Adipocyte (in vitro differentiated cells): ENCODE results near the gene CAMSAP1.
A peak's percentile ranks its signal among the peaks of the same experiment; 100 is the strongest.

ENCODE experiments used
- DNase-seq: peaks from one replicate; pipeline ENCODE4 v3.0.0-alpha.2; 2015; ENCODE audit warnings: low read depth
- H3K27me3 ChIP-seq: replicated peaks from 2 replicates; pipeline ENCODE4 v1.7.0; 2013; ENCODE audit warnings: mild to moderate bottlenecking, low read length, moderate library complexity; ENCODE audit not compliant: control insufficient read depth, insufficient read depth
- H3K36me3 ChIP-seq: 2 replicates; pipeline ENCODE4 v1.7.0; 2013; ENCODE audit warnings: low read length, mild to moderate bottlenecking, moderate library complexity; ENCODE audit not compliant: control insufficient read depth, insufficient read depth, severe bottlenecking
- H3K4me1 ChIP-seq: 2 replicates; pipeline ENCODE4 v1.7.0; 2013; ENCODE audit warnings: mild to moderate bottlenecking, low read length, moderate library complexity; ENCODE audit not compliant: control insufficient read depth, insufficient read depth
- H3K4me3 ChIP-seq: 2 replicates; pipeline ENCODE4 v1.7.0; 2013; ENCODE audit warnings: mild to moderate bottlenecking, low read length, moderate library complexity
- H3K9ac ChIP-seq: 2 replicates; pipeline ENCODE4 v1.7.0; 2013; ENCODE audit warnings: mild to moderate bottlenecking, low read length, moderate library complexity
- H3K9me3 ChIP-seq: 2 replicates; pipeline ENCODE4 v1.7.0; 2013; ENCODE audit warnings: mild to moderate bottlenecking, low read length, moderate library complexity; ENCODE audit not compliant: control insufficient read depth

Gene CAMSAP1

GRCh38 chr9:135801070-135801469 lies 106.3 kb downstream of the CAMSAP1 start:
- Histone ChIP-seq H3K4me3 (no peak overlapping the region), H3K9ac (no peak overlapping the region), H3K4me1 (no peaks in the 10 kb centered on the region), H3K36me3 (no peaks in the 10 kb centered on the region), H3K9me3 (no peaks in the 10 kb centered on the region), H3K27me3 (peaks cover 7% of the 10 kb centered on the region)
- no peak for DNase-seq

- H3K9ac ChIP-seq, result no peak overlapping the region
- H3K4me1 ChIP-seq, result no peaks in the 10 kb centered on the region
- no peaks in the 10 kb centered on the region for H3K9me3 ChIP-seq
- DNase-seq, result no peak
- H3K27me3 ChIP-seq, result peaks cover 13% of the 10 kb centered on the region
- no peak overlapping the region for H3K4me3 ChIP-seq
- no peaks in the 10 kb centered on the region for H3K36me3 ChIP-seq
Observed at GRCh38 chr9:135799261-135799660, 108.1 kb downstream of the CAMSAP1 start.

GRCh38 chr9:135798263-135798585 lies 109.1 kb downstream of the CAMSAP1 start:
- Histone ChIP-seq H3K4me1 (no peaks in the 10 kb centered on the region), H3K27me3 (peaks cover 17% of the 10 kb centered on the region), H3K9ac (no peak overlapping the region), H3K36me3 (no peaks in the 10 kb centered on the region), H3K4me3 (no peak overlapping the region), H3K9me3 (no peaks in the 10 kb centered on the region)
- no peak for DNase-seq

- no peak overlapping the region for H3K4me3 ChIP-seq
- no peak overlapping the region for H3K9ac ChIP-seq
- H3K4me1 ChIP-seq, result no peaks in the 10 kb centered on the region
- H3K27me3 ChIP-seq, result peaks cover 17% of the 10 kb centered on the region
- no peaks in the 10 kb centered on the region for H3K36me3 ChIP-seq
- peak; percentile 40 for DNase-seq
- H3K9me3 ChIP-seq, result no peaks in the 10 kb centered on the region
Observed at GRCh38 chr9:135797507-135798262, 109.7 kb downstream of the CAMSAP1 start.

GRCh38 chr9:135796784-135797485 lies 110.4 kb downstream of the CAMSAP1 start:
- no peaks in the 10 kb centered on the region for H3K4me1 ChIP-seq
- H3K36me3 ChIP-seq, result no peaks in the 10 kb centered on the region
- H3K4me3 ChIP-seq, result no peak overlapping the region
- H3K9me3 ChIP-seq, result no peaks in the 10 kb centered on the region
- H3K9ac ChIP-seq, result no peak overlapping the region
- peaks cover 20% of the 10 kb centered on the region for H3K27me3 ChIP-seq
- no peak for DNase-seq

GRCh38 chr9:135795391-135795790 lies 112.0 kb downstream of the CAMSAP1 start:
- no peaks in the 10 kb centered on the region for H3K9me3 ChIP-seq
- H3K4me1 ChIP-seq, result no peaks in the 10 kb centered on the region
- no peak overlapping the region for H3K9ac ChIP-seq
- no peak for DNase-seq
- H3K36me3 ChIP-seq, result no peaks in the 10 kb centered on the region
- peaks cover 35% of the 10 kb centered on the region for H3K27me3 ChIP-seq
- no peak overlapping the region for H3K4me3 ChIP-seq

- Histone ChIP-seq H3K27me3 (peaks cover 38% of the 10 kb centered on the region), H3K9me3 (no peaks in the 10 kb centered on the region), H3K4me1 (no peaks in the 10 kb centered on the region), H3K9ac (no peak overlapping the region), H3K4me3 (no peak overlapping the region), H3K36me3 (no peaks in the 10 kb centered on the region)
- no peak for DNase-seq
Observed at GRCh38 chr9:135794361-135794885, 112.9 kb downstream of the CAMSAP1 start.

GRCh38 chr9:135794057-135794335 lies 113.3 kb downstream of the CAMSAP1 start:
- no peak for DNase-seq
- Histone ChIP-seq H3K9me3 (no peaks in the 10 kb centered on the region), H3K4me1 (no peaks in the 10 kb centered on the region), H3K4me3 (no peak overlapping the region), H3K9ac (no peak overlapping the region), H3K27me3 (peaks cover 38% of the 10 kb centered on the region), H3K36me3 (no peaks in the 10 kb centered on the region)

- H3K27me3 ChIP-seq, result peaks cover 36% of the 10 kb centered on the region
- no peak overlapping the region for H3K4me3 ChIP-seq
- no peak for DNase-seq
- no peaks in the 10 kb centered on the region for H3K4me1 ChIP-seq
- H3K36me3 ChIP-seq, result no peaks in the 10 kb centered on the region
- no peak overlapping the region for H3K9ac ChIP-seq
- no peaks in the 10 kb centered on the region for H3K9me3 ChIP-seq
Observed at GRCh38 chr9:135793221-135794056, 113.9 kb downstream of the CAMSAP1 start.

- peaks cover 40% of the 10 kb centered on the region for H3K27me3 ChIP-seq
Observed at GRCh38 chr9:135792268-135793128, 114.8 kb downstream of the CAMSAP1 start.

More at GRCh38 chr9:135792268-135793128, 114.8 kb downstream of the CAMSAP1 start:
- Histone ChIP-seq H3K36me3 (no peaks in the 10 kb centered on the region), H3K4me3 (no peak overlapping the region), H3K9me3 (no peaks in the 10 kb centered on the region), H3K9ac (no peak overlapping the region), H3K4me1 (no peaks in the 10 kb centered on the region)
- no peak for DNase-seq
